Body of pancreas (tissue), 4 donors: ENCODE results near the gene C1QTNF5.

ENCODE experiments used
- CTCF ChIP-seq, 7 experiments: fragments of 450-650 bp in 4 of 7; fragments of 200-600 bp in 3 of 7; sonication (generic) in 3 of 7; IDR thresholded peaks; one replicate each; pipeline ENCODE4 v1.5.1; 2016 to 2019; ENCODE audit warnings: antibody characterized with exemption in 7 of 7
- POLR2A ChIP-seq, 3 donors: fragments of 450-650 bp; IDR thresholded peaks; one replicate each; pipeline ENCODE4 v1.6.1; 2016; ENCODE audit warnings: antibody characterized with exemption in 3 of 3, mild to moderate bottlenecking in 2 of 3

GRCh38 chr11:119352857-119353260 is 12.2 kb upstream of the C1QTNF5 start:
- no peak for TF ChIP-seq CTCF (IDR thresholded peaks at IDR 0.05)
- TF ChIP-seq POLR2A (IDR thresholded peaks at IDR 0.05): no peak
